GM11168 (cell line): ENCODE measurements around the gene CMSS1.
"Not testable (repeated sequence)": the region's sequence is repeated elsewhere in the genome, so short reads cannot be mapped to it uniquely, and the experiment has no call there.

Experiments
- in situ Hi-C: fragments of 300-500 bp; cut with MboI; formaldehyde crosslinking; loops from one replicate; pipeline ENCODE4 v1.12.0; 2022; ENCODE audit warnings: low sequenced_read_pairs; ENCODE audit not compliant: unreplicated experiment

CMSS1 gene

DNA sequence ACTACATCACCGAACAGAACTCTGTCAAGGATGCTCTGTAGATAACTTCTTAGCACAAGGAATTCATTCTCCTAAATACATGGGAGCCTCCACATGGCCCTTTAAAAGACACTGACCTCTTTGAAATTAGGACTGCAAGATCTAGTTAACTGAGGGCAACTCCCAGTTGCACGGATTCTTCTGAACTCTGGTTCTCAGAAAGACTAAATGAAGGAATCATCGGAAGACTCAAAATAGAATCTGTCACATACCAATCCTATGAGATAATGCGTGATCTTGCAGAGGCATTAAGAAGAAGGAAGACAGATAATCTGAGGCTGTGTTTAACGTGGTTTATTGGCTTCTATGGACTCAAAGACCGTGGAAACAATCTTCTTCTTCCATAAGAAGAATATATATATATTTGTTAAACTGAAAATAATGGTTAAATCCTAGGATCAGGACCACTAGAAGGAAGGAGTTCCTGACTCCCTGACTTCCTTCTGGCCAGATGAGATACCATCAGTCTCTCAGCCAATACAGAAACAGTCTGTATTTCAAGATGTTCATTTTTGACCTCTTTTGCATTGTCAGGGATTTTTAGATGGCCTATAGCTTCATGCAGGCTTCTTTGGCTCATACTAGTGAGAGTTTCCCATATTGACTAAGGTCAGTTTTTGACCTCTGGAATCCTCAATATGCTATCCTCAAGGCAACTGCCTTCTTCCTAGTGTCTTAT is 409.2 kb downstream of the CMSS1 start:
- in situ Hi-C loops = no loop called here

DNA sequence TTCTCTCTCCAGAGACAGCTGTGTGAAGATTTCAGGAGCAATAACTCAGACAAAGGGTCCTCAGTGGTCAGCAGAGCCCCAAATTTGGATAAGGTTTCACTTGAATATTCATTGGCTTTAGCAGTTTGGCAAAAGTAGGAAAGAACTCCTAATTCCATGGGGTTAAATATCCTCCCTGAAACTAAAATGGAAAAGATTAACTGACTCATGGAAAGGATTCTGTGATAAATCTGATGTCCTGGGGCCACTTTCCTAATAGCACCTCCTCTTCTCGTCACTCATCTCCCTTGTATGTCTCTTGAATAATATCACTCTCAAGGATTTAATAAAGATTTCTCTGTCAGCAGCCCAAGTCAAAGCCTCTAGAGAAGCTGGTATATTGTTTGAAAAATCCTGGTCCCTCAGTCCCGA is 409.9 kb downstream of the CMSS1 start:
- in situ Hi-C loops = no loop called here

DNA sequence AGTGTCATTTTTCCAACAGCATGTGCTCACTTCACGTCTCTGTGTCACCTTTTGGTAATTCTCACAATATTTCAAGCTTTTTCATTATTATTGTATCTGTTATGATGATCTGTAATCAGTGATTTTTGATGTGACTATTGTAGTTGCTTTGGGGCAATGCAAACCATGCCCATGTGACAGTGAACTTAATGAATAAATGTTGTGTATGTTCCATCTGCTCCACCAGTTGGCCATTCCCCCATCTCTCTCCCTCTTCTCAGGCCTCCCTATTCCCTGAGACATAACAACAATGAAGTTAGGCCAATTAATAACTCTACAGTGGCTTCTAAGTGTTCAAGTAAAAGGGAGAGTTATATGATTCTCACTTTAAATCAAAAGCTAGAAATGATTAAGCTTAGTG is 410.6 kb downstream of the CMSS1 start:
- in situ Hi-C loops = no loop called here

DNA sequence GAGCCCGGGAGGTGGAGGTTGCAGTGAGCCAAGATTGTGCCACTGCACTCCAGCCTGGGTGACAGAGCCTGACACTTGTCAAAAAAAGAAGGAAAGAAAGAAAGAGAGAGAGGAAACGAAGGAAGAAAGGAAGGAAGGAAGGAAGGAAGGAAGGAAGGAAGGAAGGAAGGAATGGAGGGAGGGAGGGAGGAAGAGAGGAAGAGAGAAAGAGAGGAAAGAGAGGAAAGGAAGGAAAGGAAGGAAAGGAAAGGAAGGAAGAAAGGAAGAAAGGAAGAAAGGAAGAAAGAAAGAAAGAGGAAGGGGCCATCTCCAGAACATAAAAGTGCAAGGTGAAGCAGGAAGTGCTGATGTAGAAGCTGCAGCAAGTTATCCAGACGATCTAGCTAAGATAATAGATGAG is 411.5 kb downstream of the CMSS1 start:
- in situ Hi-C loops = not testable (repeated sequence)

DNA sequence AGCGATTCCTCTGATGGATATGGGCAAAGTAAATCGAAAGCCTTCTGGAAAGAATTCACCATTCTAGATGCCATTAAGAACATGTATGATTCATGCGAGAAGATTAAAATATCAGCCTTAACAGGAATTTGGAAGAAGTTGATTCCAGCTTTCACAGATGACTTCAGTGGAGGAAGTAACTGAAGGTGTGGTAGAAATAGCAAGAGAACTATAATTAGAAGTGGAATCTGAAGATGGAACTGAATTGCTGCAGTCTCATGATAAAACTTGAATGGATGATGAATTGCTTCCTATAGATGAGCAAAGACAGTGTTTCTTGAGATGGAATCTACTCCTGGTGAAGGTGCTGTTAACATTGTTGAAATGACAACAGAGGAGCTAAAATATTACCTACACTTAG is 413.0 kb downstream of the CMSS1 start:
- in situ Hi-C loops = no loop called here
